ENCODE data around the gene ADAM33.

The ADAM33 gene

GRCh38 chr20:3646067-3646440, 35.8 kb downstream of the ADAM33 start:
- FAIRE-seq (no peak), DNase-seq (ENCODE audit: insufficient read length, low spot score) (no peak)
- TF ChIP-seq POLR2AphosphoS5 (IDR thresholded peaks at IDR 0.05; ENCODE audit: low read depth, low read length) (no peak), TAF1 (IDR thresholded peaks at IDR 0.05; ENCODE audit: low read depth, low read length) (no peak), PAX5 (IDR thresholded peaks at IDR 0.05; ENCODE audit: insufficient read depth, low read length, severe bottlenecking) (no peak), SPI1 (IDR thresholded peaks at IDR 0.05; ENCODE audit: low read depth, low read length) (no peak), POLR2A (IDR thresholded peaks at IDR 0.05; ENCODE audit: low read depth, low read length) (no peak), POU2F2 (IDR thresholded peaks at IDR 0.05; ENCODE audit: low read depth, low read length) (no peak)

GRCh38 chr20:3645309-3646066, 36.3 kb downstream of the ADAM33 start:
- DNase-seq (ENCODE audit: insufficient read length, low spot score) (no peak), FAIRE-seq (no peak)
- TF ChIP-seq POLR2AphosphoS5 (IDR thresholded peaks at IDR 0.05; ENCODE audit: low read depth, low read length): no peak
- no peak for TF ChIP-seq PAX5 (IDR thresholded peaks at IDR 0.05; ENCODE audit: insufficient read depth, low read length, severe bottlenecking)
- no peak for TF ChIP-seq TAF1 (IDR thresholded peaks at IDR 0.05; ENCODE audit: low read depth, low read length)
- TF ChIP-seq POU2F2 (IDR thresholded peaks at IDR 0.05; ENCODE audit: low read depth, low read length): no peak
- no peak for TF ChIP-seq POLR2A (IDR thresholded peaks at IDR 0.05; ENCODE audit: low read depth, low read length)
- TF ChIP-seq SPI1 (IDR thresholded peaks at IDR 0.05; ENCODE audit: low read depth, low read length): no peak

- no peak for DNase-seq (ENCODE audit: insufficient read length, low spot score)
- TF ChIP-seq POLR2AphosphoS5 (IDR thresholded peaks at IDR 0.05; ENCODE audit: low read depth, low read length) (no peak), POLR2A (IDR thresholded peaks at IDR 0.05; ENCODE audit: low read depth, low read length) (no peak), PAX5 (IDR thresholded peaks at IDR 0.05; ENCODE audit: insufficient read depth, low read length, severe bottlenecking) (no peak), TAF1 (IDR thresholded peaks at IDR 0.05; ENCODE audit: low read depth, low read length) (no peak), POU2F2 (IDR thresholded peaks at IDR 0.05; ENCODE audit: low read depth, low read length) (no peak), SPI1 (IDR thresholded peaks at IDR 0.05; ENCODE audit: low read depth, low read length) (no peak)
- no peak for FAIRE-seq
These were observed 41.6 kb downstream of the ADAM33 start for GRCh38 chr20:3640259-3640658.

GRCh38 chr20:3635346-3635745, 46.5 kb downstream of the ADAM33 start:
- no peak for TF ChIP-seq POU2F2 (IDR thresholded peaks at IDR 0.05; ENCODE audit: low read depth, low read length)
- no peak for TF ChIP-seq SPI1 (IDR thresholded peaks at IDR 0.05; ENCODE audit: low read depth, low read length)
- TF ChIP-seq TAF1 (IDR thresholded peaks at IDR 0.05; ENCODE audit: low read depth, low read length): no peak
- no peak for TF ChIP-seq PAX5 (IDR thresholded peaks at IDR 0.05; ENCODE audit: insufficient read depth, low read length, severe bottlenecking)
- TF ChIP-seq POLR2AphosphoS5 (IDR thresholded peaks at IDR 0.05; ENCODE audit: low read depth, low read length): no peak
- TF ChIP-seq POLR2A (IDR thresholded peaks at IDR 0.05; ENCODE audit: low read depth, low read length): no peak
- no peak for FAIRE-seq
- DNase-seq (ENCODE audit: insufficient read length, low spot score): no peak

GRCh38 chr20:3633913-3634478, 47.8 kb downstream of the ADAM33 start:
- DNase-seq (ENCODE audit: insufficient read length, low spot score): no peak
- TF ChIP-seq POU2F2 (IDR thresholded peaks at IDR 0.05; ENCODE audit: low read depth, low read length) (no peak), POLR2A (IDR thresholded peaks at IDR 0.05; ENCODE audit: low read depth, low read length) (no peak), POLR2AphosphoS5 (IDR thresholded peaks at IDR 0.05; ENCODE audit: low read depth, low read length) (no peak), SPI1 (IDR thresholded peaks at IDR 0.05; ENCODE audit: low read depth, low read length) (no peak), TAF1 (IDR thresholded peaks at IDR 0.05; ENCODE audit: low read depth, low read length) (no peak), PAX5 (IDR thresholded peaks at IDR 0.05; ENCODE audit: insufficient read depth, low read length, severe bottlenecking) (no peak)
- FAIRE-seq: no peak

- DNase-seq (ENCODE audit: insufficient read length, low spot score): no peak
- FAIRE-seq: no peak
- TF ChIP-seq POLR2A (IDR thresholded peaks at IDR 0.05; ENCODE audit: low read depth, low read length): no peak
- no peak for TF ChIP-seq POLR2AphosphoS5 (IDR thresholded peaks at IDR 0.05; ENCODE audit: low read depth, low read length)
- no peak for TF ChIP-seq PAX5 (IDR thresholded peaks at IDR 0.05; ENCODE audit: insufficient read depth, low read length, severe bottlenecking)
- no peak for TF ChIP-seq TAF1 (IDR thresholded peaks at IDR 0.05; ENCODE audit: low read depth, low read length)
- TF ChIP-seq POU2F2 (IDR thresholded peaks at IDR 0.05; ENCODE audit: low read depth, low read length): no peak
- TF ChIP-seq SPI1 (IDR thresholded peaks at IDR 0.05; ENCODE audit: low read depth, low read length): no peak
These were observed 49.4 kb downstream of the ADAM33 start for GRCh38 chr20:3632311-3633004.

GRCh38 chr20:3631534-3631933, 50.3 kb downstream of the ADAM33 start:
- FAIRE-seq (no peak), DNase-seq (ENCODE audit: insufficient read length, low spot score) (no peak)
- TF ChIP-seq SPI1 (IDR thresholded peaks at IDR 0.05; ENCODE audit: low read depth, low read length): no peak
- TF ChIP-seq POU2F2 (IDR thresholded peaks at IDR 0.05; ENCODE audit: low read depth, low read length): no peak
- no peak for TF ChIP-seq PAX5 (IDR thresholded peaks at IDR 0.05; ENCODE audit: insufficient read depth, low read length, severe bottlenecking)

- no peak for DNase-seq (ENCODE audit: insufficient read length, low spot score)
- TF ChIP-seq POLR2A (IDR thresholded peaks at IDR 0.05; ENCODE audit: low read depth, low read length): no peak
- TF ChIP-seq POU2F2 (IDR thresholded peaks at IDR 0.05; ENCODE audit: low read depth, low read length): no peak
- no peak for TF ChIP-seq POLR2AphosphoS5 (IDR thresholded peaks at IDR 0.05; ENCODE audit: low read depth, low read length)
- no peak for TF ChIP-seq TAF1 (IDR thresholded peaks at IDR 0.05; ENCODE audit: low read depth, low read length)
- TF ChIP-seq PAX5 (IDR thresholded peaks at IDR 0.05; ENCODE audit: insufficient read depth, low read length, severe bottlenecking): no peak
- TF ChIP-seq SPI1 (IDR thresholded peaks at IDR 0.05; ENCODE audit: low read depth, low read length): no peak
- no peak for FAIRE-seq
These were observed 51.4 kb downstream of the ADAM33 start for GRCh38 chr20:3630429-3630828.

- FAIRE-seq (no peak), DNase-seq (ENCODE audit: insufficient read length, low spot score) (no peak)
- TF ChIP-seq SPI1 (IDR thresholded peaks at IDR 0.05; ENCODE audit: low read depth, low read length) (no peak), POLR2A (IDR thresholded peaks at IDR 0.05; ENCODE audit: low read depth, low read length) (no peak)
These were observed 51.9 kb downstream of the ADAM33 start for GRCh38 chr20:3629893-3630292.

Measured in GM12891 (cell line).